GM18861 (cell line): ENCODE results near the gene RARRES1.

Experiments used
- ATAC-seq: cut with Tn5 transposase; IDR thresholded peaks from one replicate; pipeline ENCODE4 v1.9.1; 2021; ENCODE audit not compliant: unreplicated experiment

The RARRES1 gene

DNA sequence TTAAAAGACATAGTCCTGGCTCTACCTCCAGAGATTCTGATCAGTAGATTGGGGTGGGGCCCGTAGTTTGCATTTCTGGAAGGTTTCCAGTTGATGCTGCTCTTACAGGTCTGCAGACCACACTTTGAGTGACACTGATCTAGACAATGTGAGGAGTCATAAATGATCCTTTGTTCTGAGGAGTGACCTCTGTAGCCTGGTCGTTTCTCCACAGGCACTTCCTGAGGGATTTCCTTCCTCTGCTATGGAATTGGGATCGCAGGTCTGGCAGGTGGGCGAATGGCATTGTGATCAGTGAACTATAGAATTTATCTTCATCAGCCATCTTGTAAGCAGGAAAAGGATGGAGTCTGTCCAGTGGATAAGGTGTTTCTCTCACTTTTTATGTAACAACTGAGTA, 82.5 kb downstream of the RARRES1 start:
- no peak for ATAC-seq
